Activated CD8-positive, alpha-beta memory T cell treated with anti-CD3 and anti-CD28 coated beads, Interleukin-2, amount 50 U/mL, for 48 hours (primary cell): ENCODE measurements around the gene NEXN.
"Not testable (repeated sequence)": the region's sequence is repeated elsewhere in the genome, so short reads cannot be mapped to it uniquely, and the experiment has no call there.

Experiments
- DNase-seq: peaks from one replicate; pipeline ENCODE4 v3.0.0-alpha.2; 2020

NEXN gene

DNA sequence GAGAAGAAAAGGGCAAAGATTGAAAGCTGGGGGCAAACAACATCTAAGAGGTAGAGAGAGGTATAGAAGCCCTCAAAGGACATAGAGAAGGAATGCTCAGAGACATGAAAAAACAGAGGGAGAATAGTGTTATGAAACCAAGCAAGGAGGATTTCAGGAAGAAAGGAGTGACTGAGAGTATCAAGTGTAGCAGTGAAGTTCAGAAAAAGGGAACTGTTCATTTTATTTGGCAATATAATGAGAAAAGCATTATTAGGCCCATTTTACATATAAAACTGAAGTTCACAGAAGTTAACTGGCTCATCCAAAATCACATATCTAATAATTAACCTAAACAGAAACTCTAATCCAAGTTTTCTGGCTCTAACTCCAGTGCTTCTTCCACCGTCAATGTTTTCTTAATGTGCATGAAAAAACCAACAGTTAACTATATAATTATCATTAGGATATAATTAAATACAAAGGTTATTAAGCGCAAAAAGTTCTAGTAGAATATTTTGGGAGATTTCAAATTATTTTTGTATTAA lies 17.7 kb downstream of the NEXN start:
- no peak for DNase-seq

DNA sequence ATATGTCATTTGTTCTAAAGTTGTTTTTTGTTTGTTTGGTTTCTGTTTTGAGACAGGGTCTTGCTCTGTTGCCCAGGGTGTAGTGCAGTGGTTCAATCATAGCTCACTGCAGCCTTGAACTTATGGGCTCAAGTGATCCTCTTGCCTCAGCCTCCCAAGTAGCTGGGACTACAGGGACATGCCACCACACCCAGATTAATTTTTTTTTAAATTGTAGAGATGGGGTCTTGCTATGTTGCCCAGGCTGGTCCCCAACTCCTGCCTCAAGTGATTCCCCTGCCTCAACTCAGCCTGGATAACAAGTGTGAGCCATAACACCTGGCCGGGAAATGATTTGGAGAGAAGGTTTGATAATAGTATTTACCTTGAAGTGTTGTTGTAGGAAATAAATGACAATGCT lies 18.2 kb downstream of the NEXN start:
- no peak for DNase-seq

DNA sequence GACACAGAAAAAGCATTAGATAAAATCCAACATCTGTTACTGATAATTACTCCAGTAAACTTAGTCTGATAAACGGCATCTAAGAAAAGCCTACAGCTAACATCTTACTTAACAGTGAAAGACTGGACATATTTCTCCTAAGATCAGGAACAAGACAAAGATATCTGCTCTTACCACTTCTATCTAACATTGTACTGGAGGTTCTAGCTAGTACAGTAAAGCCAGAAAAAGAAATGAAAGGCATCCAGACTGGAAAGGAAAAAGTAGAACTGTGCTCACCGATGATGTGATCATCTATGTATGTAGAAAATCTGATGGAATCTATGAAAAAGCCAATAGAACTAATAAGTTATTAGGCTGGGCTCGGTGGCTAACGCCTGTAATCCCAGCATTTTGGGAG lies 21.7 kb downstream of the NEXN start:
- no peak for DNase-seq

DNA sequence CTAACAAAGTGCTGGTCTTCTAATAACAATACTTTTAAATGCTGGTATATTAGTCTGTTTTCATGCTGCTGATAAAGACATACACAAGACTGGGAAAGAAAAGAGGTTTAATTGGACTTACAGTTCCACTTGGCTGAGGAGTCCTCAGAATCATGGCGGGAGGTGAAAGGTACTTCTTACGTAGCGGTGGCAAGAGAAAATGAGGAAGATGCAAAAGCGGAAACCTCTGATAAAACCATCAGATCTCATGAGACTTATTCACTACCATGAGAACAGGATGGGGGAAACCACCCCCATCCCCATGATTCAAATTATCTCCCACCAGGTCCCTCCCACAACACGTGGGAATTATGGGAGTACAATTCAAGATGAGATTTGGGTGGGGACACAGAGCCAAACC lies 30.5 kb downstream of the NEXN start:
- DNase-seq: not testable (repeated sequence)

DNA sequence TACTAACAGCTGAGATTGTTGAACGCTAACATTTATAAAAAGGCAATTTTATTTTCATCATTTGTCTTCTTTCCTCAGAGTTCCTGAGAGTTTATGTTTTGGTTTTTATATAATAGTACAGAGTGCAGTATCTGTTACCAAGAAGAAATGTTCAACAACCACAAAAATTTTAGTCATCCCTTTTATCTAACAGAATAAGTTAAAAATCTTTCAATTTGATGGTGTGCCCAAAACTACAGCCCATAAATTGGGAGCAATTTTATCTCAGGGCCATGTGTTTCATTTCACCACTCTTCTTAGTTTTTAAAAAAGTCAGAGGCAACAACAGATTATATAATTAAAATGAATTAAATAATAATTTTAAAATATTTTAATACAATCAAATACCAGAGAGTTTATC lies 37.1 kb downstream of the NEXN start:
- no peak for DNase-seq

DNA sequence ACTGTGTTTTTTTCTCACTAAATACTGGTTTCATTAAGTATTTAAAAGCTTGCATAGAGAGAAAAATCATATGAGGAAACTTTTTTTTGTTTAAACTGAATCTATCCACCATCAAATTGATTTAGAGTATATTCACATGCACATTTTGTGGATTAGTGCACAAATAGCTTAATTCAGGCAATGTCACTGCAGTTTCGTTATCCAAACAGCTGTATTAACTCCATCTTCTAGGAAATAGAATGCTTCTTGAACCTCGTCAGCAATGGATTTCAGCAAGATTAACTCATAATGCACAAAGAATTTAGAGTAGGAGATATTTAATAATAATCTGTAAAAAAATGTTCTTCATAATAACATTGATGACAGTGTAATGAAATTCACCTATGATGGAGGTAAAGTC lies 37.5 kb downstream of the NEXN start:
- no peak for DNase-seq

DNA sequence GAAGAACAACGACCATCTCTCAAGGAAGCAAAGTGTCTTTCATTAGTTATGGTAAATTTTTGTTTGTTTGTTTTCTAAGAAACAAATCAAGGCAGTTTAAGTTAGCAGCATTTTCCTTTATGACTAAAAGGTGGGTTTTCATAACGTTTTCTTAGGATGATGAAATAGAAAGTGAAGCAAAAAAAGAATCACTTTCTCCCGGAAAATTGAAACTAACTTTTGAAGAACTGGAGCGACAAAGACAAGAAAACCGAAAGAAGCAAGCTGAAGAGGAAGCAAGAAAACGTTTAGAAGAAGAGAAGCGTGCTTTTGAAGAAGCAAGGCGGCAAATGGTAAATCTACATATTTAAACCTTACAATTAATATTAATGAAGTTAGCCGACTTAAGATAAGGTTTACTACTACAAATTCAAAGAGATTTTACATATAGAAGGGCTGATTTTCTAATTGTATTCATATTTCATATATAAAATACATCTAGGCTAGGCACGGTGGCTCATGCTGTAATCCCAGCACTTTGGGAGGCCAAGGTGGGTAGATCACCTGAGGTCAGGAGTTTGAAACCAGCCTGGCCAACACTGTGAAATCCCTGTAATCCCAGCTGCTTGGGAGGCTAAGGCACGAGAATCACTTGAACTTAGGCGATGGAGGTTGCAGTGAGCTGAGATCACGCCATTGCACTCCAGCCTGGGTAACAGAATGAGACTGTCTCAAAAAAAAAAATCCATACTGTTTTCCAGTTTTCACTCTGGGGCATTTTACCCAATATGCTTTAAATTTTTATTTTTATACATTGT lies 38.3 kb downstream of the NEXN start:
- no peak for DNase-seq

DNA sequence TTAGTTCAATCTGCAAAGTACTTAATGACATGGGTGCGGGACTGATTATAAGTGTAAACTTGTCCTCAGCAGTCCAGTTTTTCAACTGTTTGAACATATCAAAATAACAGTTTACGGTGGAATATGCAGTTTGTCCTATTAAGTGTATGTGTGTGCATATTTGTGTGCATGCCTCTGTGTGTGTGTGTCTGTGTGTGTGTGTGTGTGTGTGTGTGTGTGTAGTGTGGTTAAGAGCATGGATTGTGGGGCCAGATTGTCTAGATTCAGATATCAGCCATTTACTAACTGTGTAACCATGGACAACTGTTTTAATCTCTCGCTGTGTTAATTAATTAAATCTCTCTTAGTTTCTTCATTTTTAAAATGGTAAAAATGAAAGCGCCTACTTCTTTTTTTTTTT lies 39.0 kb downstream of the NEXN start:
- no peak for DNase-seq

DNA sequence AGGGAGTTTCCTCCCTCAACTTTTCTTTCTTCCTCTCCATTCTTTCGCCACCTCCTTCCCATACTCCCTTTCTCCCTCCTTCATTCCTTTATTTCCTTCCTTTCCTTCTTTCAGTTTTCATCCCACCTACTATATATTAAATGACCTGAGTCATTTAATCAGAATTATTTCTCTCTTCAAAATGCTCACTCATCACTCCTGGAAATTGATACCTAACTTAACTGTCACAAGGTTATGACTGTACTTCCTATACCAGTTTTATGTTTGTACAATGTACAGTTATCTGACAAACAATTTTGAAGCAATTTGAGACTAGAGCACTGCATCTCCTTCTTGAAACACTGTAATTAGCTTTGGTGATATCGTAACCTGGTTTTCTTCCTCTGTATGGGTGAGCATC lies 41.4 kb downstream of the NEXN start:
- DNase-seq: no peak

DNA sequence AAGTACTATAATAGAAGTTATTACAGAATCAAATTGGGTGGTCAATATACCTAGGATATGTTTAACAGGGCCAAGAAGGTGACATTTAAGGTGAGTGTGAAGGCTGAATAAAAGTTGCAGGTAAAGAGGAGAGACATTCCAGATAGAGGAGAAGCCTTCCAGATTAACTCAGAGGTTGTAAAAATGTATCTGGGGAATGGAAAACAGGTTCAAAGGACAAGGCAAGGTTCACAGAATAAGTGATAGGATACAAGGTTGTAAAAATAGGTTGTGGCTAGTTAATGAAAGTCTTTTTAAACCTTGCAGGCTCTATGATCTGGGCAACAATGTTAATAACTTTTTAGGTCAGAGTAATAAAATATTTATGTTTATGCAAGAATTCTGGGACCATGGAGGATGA lies 50.2 kb downstream of the NEXN start:
- DNase-seq: no peak

DNA sequence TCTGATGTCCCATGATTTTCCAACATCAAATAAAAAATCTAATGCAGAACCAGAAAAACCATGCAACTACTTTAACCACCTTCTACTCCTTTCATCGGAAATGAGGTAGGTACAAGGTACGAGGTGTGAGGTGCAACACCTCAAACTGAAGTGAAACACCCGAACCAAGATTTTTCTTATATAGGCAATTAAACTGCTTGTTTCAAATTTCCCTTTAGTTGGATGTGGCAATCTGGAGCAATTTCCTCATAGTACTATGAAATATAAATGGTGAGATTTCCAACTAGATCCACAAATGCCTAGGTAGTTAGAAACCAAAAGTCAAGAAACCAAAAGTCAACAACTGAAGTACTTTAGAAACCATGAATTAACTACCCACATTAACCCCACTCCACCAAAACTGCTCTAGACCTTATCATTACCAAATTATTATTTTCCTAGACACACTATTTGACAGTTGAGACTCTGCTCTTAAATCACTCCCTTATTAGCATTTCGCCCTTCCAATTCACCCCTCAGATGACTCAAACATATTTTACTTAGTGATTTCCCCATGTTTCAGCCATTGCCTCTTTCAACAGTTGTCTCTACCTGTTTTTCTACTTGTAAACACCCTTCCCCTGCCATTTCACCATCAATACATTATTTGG lies 52.6 kb downstream of the NEXN start:
- DNase-seq: no peak

DNA sequence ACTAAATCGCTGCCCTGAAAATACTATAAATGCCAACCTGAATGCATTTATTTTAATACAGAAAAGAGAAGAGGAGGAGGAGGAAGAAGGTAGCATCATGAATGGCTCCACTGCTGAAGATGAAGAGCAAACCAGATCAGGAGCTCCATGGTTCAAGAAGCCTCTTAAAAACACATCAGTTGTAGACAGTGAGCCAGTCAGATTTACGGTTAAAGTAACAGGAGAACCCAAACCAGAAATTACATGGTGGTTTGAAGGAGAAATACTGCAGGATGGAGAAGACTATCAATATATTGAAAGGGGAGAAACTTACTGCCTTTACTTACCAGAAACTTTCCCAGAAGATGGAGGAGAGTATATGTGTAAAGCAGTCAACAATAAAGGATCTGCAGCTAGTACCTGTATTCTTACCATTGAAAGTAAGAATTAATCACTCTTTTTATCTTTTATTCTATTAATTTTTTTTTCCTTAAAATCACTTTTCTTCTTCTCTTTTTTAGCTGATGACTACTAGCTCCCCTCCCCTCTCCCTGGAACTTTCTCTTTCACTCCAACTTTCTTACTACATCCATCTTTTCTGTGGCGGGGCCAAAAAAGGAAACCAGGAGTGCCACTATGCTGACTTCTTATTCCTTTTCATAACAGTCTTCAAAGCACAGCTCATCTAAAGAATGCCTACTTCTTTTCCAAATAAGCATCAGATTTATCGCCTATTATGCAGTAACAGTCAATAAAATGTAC lies 54.1 kb downstream of the NEXN start:
- DNase-seq: no peak

DNA sequence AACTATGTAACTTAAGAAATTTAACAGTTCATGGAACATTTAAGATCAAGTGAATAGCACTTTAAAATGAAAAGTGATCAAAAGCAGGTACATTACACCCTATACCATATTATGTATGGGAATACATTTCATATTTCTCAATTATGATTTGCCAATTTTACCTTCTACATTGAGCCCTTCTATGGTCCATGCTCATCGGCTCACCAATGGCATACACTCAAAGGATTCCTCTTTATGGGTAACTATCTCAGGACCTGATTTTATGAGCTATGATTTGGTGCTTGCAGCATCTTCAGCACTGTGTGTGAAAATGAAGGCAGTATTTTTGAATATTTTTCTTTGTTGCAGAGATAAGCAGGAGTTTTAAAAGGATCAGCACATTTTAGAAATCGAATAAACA lies 56.9 kb downstream of the NEXN start:
- DNase-seq: no peak

DNA sequence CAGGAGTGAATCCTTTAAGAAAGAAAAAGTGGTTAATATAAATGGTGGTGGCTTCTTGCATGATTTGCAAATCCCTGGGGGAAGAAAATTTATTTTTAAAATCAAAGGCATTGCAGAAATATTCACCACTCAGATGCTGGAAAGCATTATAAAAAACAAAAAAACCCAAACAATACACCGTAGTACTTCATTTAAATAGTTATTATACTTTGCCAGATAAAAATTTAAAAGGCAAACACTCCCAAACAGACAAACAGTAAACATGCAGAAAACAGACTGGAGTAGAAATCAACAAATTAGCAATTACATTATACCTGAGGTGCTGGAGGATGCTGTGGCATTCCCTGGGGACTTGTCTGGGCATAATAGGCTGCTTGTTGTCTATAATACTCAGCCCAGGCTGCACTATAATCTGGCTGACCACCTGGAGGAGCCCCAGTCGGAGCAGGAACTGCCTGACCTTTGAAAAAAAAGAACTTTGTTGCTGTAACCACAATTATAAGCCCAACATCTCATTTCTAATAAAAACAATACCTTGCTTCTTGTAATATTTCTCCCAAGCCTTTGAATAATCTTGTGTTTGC lies 60.5 kb downstream of the NEXN start:
- no peak for DNase-seq

DNA sequence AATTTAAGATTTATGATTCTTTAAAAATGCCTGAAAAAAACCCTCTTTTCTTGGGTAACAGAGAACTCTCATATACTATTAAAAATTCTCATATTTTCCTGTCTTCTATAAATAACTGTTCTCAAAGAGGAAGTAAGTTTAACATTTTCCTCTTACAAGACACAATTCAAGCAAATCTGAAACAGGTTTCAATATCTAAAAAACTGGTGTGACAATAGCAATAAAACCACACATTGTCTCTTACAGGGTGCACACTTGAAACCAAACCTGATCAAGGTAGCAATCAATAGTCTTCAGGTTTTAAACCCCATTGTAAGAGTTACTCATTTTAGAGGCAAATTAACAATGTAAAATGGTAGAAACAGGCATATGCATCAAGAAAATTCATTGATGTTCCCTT lies 62.4 kb downstream of the NEXN start:
- no peak for DNase-seq

DNA sequence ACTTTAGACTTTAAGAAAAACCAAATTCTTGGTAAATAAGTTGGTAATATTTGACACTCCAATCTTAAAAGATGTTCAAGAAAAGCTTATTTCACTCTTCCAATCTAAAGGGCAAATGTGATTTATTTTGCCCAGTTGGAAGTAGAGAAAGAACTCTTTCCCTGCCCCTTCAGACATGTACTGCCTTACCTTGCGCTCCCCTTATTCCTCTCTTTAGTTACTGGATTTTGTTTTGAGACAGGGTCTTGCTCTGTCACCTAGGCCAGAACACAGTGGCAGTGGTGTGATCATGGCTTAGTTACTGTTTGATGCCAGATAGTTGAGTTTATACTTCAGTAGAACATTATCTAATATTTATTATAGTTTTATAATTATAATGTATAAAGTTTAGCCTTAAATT lies 62.9 kb downstream of the NEXN start:
- no peak for DNase-seq

DNA sequence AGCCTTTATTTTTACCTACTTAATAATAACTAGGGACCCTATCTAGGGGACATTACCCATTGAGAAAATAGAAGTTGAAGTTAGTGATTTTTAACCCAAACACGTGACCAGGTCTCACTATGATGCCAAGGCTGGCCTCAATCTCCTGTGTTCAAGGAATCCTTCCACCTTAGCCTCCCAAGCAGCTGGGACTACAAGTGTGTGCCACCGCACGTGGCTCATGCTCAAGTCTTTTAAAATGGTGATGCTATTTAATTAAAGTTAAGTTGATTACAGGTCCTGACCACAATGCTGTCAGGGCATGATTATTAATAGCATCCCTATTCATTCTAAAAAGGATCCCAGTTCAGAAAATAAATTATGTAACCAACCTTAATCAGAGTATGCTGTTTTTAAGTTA lies 65.5 kb downstream of the NEXN start:
- no peak for DNase-seq

DNA sequence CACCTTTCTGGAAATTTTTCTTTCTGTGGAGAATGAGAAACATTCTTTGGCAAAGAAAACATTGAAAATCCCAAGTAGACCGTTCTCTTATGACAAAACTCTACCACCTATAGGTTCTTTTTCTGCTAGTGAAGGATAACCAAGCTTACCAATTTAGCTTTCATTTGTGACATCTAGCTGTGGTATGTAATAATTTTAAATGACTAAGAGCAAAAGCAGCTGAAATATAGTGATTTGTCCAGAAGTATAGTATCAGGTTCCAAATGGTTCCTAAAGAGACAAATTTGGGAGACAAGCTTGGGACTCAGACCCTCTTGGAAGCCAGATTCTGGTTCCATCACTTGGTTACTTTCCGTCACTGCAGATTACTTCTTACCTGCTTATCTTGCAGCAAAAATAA lies 66.1 kb downstream of the NEXN start:
- DNase-seq: no peak

DNA sequence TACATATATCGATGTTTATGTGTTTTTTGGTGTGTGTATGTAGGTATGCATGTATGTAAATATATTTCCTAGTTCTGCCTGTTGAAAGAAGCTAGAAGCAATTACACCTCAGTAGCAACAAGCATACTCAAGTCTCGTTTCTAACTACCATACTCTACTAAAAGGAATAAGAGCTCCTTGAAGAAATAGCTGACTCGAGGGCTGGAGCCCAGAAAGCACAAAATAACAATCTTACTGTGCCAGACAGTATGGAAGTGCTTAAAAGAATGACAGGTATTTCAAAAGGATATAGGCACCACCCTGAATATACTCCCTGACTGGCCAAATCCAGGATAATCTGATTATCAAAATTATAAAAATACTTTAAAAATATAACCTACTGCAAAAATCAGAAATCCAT lies 67.3 kb downstream of the NEXN start:
- DNase-seq: no peak

DNA sequence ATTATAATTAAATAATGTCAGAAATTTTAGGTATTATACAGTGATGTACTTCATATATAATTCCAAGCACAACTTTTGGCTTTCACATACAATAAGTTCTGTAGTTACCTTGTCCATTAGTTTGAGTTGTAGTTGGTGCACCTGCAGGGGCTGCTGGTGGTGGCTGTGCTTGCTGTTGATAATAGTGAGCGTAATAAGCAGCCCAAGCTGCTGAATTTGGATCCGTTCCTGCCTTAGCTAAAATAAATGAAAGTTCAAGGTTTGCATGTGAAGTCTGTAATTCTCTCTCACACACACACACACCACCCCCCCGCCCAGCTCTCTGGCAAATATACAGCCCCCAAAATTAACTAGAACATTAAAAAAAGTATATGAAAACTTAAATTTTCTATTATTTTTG lies 68.0 kb downstream of the NEXN start:
- no peak for DNase-seq

DNA sequence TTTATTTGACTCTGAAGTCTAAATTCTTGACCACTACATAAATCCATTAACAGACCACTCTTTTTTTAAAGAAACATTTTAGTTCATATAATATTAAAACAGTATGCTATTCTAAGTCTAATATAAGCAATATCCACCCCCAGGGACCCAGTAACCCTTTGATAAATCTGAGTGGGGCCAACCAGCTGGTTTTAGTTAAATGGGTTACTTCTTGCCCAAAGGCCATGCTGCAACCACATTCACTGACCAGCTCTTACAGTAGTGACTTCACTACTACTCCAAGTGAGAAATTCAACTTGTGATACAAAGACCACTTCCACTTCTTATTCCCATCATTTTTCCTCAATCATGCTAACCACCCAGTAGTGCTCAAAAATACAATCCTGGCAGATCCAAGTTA lies 70.0 kb downstream of the NEXN start:
- no peak for DNase-seq

DNA sequence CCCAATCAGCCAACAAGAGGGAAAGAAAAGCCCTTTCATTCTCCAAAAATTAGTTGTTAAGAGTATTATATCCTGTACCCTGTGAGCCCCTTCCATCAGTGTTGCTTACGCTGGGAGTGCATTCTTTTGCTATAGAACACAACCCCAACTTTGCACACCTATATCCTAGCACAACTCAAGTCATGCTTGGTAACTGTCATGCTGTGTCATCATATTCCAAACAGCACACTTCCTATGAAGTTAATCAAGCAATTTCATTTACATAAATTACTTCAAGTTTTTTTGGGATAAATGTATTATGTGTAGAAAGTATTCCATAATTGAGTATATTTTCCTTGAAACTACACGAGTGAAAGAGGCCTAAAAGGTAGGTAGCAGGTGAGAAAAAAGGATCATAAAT lies 70.4 kb downstream of the NEXN start:
- DNase-seq: no peak

DNA sequence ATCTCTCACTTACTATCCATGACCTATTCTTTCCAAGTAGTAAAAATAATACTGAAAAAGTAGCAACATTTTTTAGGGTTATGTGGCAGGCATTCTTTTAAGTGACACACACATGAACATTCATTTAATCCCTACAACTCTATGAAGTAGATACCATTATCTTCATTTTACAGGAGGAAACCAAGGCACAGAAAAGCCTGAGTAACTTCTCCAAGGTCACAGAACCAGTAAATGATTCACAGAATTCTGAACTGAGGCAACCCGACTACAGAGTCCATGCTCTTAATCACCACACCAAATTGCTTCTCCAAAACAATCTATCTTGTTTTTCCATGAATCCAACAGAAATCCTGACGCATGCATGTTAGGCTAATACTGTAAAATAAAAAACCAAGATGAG lies 73.0 kb downstream of the NEXN start:
- DNase-seq: no peak

DNA sequence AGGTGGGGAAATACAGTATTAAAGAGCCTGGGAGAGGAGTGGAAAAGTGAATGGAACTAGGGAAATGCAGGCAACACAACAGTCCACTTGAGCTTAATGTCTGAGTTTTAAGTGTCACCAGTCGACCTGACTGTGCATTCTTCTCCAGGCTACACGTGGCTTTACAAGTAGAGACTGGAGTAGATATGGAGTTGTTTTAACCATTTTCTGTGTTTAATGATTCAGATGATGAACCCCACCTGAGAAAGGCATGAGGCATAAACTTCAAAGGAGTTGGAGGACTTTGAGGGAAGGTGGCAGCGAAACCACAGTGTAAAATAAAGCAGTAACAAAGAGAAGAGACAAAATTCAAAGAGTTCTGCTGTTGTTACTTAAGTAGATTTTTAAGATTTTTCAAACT lies 77.9 kb downstream of the NEXN start:
- DNase-seq: no peak
